Colonic mucosa (tissue), 4 donors: Measurements from ENCODE around the gene DNMT3A. TPM values are rescaled to one million over a fixed set of nuclear protein-coding genes. Genes with fewer than 3 reads are reported as not detected.

Experiments
- DNase-seq: peaks from one replicate; pipeline ENCODE4 v3.0.0-alpha.2; 2020
- H3K27ac ChIP-seq: fragments of 200-600 bp; one replicate; pipeline ENCODE4 v1.8.0; 2021
- H3K27me3 ChIP-seq: fragments of 200-600 bp; one replicate; pipeline ENCODE4 v1.8.0; 2021
- H3K36me3 ChIP-seq: fragments of 200-600 bp; one replicate; pipeline ENCODE4 v1.8.0; 2021
- H3K4me1 ChIP-seq: fragments of 200-600 bp; one replicate; pipeline ENCODE4 v1.8.0; 2021; ENCODE audit warnings: mild to moderate bottlenecking
- H3K4me3 ChIP-seq: fragments of 200-600 bp; one replicate; pipeline ENCODE4 v1.8.0; 2021
- H3K9ac ChIP-seq, 2 donors: one replicate each; pipeline ENCODE4 v1.7.0; 2013; ENCODE audit warnings: control low read depth in 2 of 2, low read depth in 2 of 2, low read length in 2 of 2
- H3K9me3 ChIP-seq: fragments of 200-600 bp; one replicate; pipeline ENCODE4 v1.8.0; 2021
- CTCF ChIP-seq: fragments of 200-600 bp; IDR thresholded peaks from one replicate; pipeline ENCODE4 v1.8.0; 2022; ENCODE audit warnings: antibody characterized with exemption, mild to moderate bottlenecking
- intact Hi-C: fragments of 100-400 bp; cut with DNase I; formaldehyde crosslinking; loops from one replicate; pipeline ENCODE4 v1.14.1; 2022
- total RNA-seq, 2 donors: library from RNA; stranded (reverse); fragmentation: NEBNext Ultra II Directional in 1 of 2; extraction: Animal tissue kit (Norgen Biotek cat#: 25700) in 1 of 2; gene quantifications; one replicate each; pipeline ENCODE4 v1.2.1, GENCODE V29; 2021
- donor health status: healthy.
- donor health status: DM: no; HTN: no; CAD: no.
- donor health status: DM: no; HTN: no; CAD: no.

The DNMT3A gene
- total RNA-seq, 2 donors from 2014 or later = 30.8 to 44.5 TPM

DNA sequence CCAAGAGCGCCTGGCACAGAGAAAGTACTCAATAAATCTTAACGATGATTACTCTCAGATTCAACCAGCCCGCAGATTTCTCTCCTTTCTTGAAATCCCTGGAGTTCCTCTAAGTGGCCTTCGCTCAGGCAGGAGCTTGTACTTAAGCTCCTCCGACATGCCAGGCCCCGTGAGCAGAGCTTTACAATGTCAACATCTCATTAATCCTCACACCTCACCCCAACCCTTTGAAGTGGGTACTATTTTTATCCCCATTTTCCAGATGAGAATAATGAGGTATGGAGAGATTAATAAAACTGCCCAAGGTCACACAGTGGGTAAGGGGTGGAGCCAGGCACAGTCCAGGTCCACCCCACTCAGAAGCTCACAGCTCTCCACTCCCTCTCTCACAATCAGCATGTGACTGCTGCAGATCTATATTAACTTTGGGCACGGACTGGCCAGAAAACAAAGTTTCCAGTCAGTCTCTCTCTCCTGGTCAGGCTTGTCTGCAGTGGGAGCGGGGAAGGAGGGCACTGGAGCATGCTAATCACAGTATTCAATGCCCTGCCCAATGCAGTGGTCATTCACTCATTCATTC is 18.0 kb downstream of the DNMT3A start:
- Histone ChIP-seq H3K27me3 (no peaks in the 10 kb centered on the region), H3K27ac (no peak overlapping the region), H3K9me3 (no peaks in the 10 kb centered on the region), H3K4me1 (no peaks in the 10 kb centered on the region), H3K9ac (no peak overlapping the region), H3K4me3 (no peak overlapping the region), H3K36me3 (no peaks in the 10 kb centered on the region)
- intact Hi-C loops = no loop called here
- DNase-seq = no peak
- no peak for TF ChIP-seq CTCF

DNA sequence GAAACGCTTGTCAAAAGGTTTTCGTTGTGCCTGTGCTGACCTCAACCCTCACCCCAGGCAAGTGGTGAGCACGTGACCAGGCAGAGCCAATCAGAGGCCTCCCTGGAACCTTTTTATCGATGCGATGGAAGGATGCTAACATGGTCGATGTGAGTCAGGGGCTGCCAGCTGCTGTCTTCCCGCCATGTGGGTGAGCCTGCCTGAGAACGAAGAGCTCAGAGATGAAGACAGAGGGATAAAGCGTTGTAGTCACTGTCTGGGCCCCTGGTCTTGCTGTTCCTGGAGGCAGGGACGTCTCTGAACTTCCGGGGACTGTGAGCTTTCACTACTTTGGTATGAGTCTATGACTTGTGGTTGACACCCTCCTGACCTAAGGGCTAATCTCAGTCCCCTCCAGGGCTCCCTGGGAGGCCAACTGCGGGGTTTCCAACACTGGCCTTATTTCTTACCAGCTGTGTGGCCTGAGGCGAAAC is 18.6 kb downstream of the DNMT3A start:
- intact Hi-C loops = no loop called here
- Histone ChIP-seq H3K27ac (no peak overlapping the region), H3K4me3 (no peak overlapping the region), H3K4me1 (no peaks in the 10 kb centered on the region), H3K9me3 (no peaks in the 10 kb centered on the region), H3K36me3 (no peaks in the 10 kb centered on the region), H3K27me3 (no peaks in the 10 kb centered on the region), H3K9ac (no peak overlapping the region)
- no peak for DNase-seq
- no peak for TF ChIP-seq CTCF

- no peaks in the 10 kb centered on the region for H3K27me3 ChIP-seq
- H3K4me3 ChIP-seq = no peak overlapping the region
- no peaks in the 10 kb centered on the region for H3K9me3 ChIP-seq
- H3K4me1 ChIP-seq = no peaks in the 10 kb centered on the region
- DNase-seq = no peak
- no peak overlapping the region for H3K27ac ChIP-seq
- no peaks in the 10 kb centered on the region for H3K36me3 ChIP-seq
- intact Hi-C loops = no loop called here
- H3K9ac ChIP-seq = no peak overlapping the region
- no peak for TF ChIP-seq CTCF
Measured at GRCh38 chr2:25322312-25322711, 19.4 kb downstream of the DNMT3A start.

- Histone ChIP-seq H3K4me3 (no peak overlapping the region), H3K9me3 (no peaks in the 10 kb centered on the region), H3K4me1 (peaks cover 3% of the 10 kb centered on the region), H3K27me3 (no peaks in the 10 kb centered on the region), H3K27ac (no peak overlapping the region), H3K9ac (no peak overlapping the region), H3K36me3 (no peaks in the 10 kb centered on the region)
- TF ChIP-seq CTCF = no peak
- intact Hi-C loops = no loop called here
- DNase-seq = no peak
Measured at GRCh38 chr2:25320077-25320476, 21.6 kb downstream of the DNMT3A start.

GRCh38 chr2:25316101-25316500 is 25.6 kb downstream of the DNMT3A start:
- intact Hi-C loops = no loop called here
- Histone ChIP-seq H3K36me3 (no peaks in the 10 kb centered on the region), H3K4me1 (peaks cover 16% of the 10 kb centered on the region), H3K27ac (no peak overlapping the region), H3K9me3 (no peaks in the 10 kb centered on the region), H3K9ac (no peak overlapping the region), H3K4me3 (no peak overlapping the region), H3K27me3 (no peaks in the 10 kb centered on the region)
- DNase-seq = no peak
- TF ChIP-seq CTCF = no peak
